Frontal cortex (tissue), 4 donors: ENCODE measurements around the gene RYR2. TPM values are rescaled to one million over a fixed set of nuclear protein-coding genes. Genes with fewer than 3 reads are reported as not detected.

Experiments used
- DNase-seq, 2 donors: peaks; one replicate each; pipeline ENCODE4 v3.0.0; 2012; ENCODE audit warnings: low spot score in 2 of 2
- FAIRE-seq: peaks from 2 replicates; lab custom pipeline; 2012; peaks lifted over from hg19 to GRCh38; lab: Jason Lieb, UNC
- total RNA-seq: library from RNA; depleted of rRNA; stranded (reverse); fragments of >200 nt; gene quantifications from one replicate; pipeline ENCODE4 v1.2.3, GENCODE V29; 2014
- donor health status: control.
- donor health status: control.
- donor health status: control.

RYR2 gene
- total RNA-seq, 1 donor from 2014 or later = 29.8 TPM

- no peak for FAIRE-seq
- DNase-seq = no peak
Measured at GRCh38 chr1:237065903-237066302, 23.9 kb downstream of the RYR2 start.

- DNase-seq (no peak), FAIRE-seq (no peak)
Measured at GRCh38 chr1:237070519-237070918, 28.5 kb downstream of the RYR2 start.

GRCh38 chr1:237071641-237072420 lies 29.8 kb downstream of the RYR2 start:
- FAIRE-seq = no peak
- DNase-seq = no peak

GRCh38 chr1:237074371-237075117 lies 32.6 kb downstream of the RYR2 start:
- FAIRE-seq (no peak), DNase-seq (no peak)

- DNase-seq (no peak), FAIRE-seq (no peak)
Measured at GRCh38 chr1:237084341-237085077, 42.5 kb downstream of the RYR2 start.

- FAIRE-seq (no peak), DNase-seq (no peak)
Measured at GRCh38 chr1:237091691-237092090, 49.7 kb downstream of the RYR2 start.

- FAIRE-seq (no peak), DNase-seq (no peak)
Measured at GRCh38 chr1:237093691-237094090, 51.7 kb downstream of the RYR2 start.

GRCh38 chr1:237098541-237098940 lies 56.6 kb downstream of the RYR2 start:
- FAIRE-seq (no peak), DNase-seq (peak in 1 of 2 donors; percentile 11)

- FAIRE-seq = no peak
- no peak for DNase-seq
Measured at GRCh38 chr1:237103021-237103420, 61.0 kb downstream of the RYR2 start.

- no peak for DNase-seq
- FAIRE-seq = no peak
Measured at GRCh38 chr1:237104096-237104495, 62.1 kb downstream of the RYR2 start.

- DNase-seq (no peak), FAIRE-seq (no peak)
Measured at GRCh38 chr1:237105826-237106225, 63.8 kb downstream of the RYR2 start.

GRCh38 chr1:237108297-237109040 lies 66.5 kb downstream of the RYR2 start:
- DNase-seq = no peak

GRCh38 chr1:237111807-237112206 lies 69.8 kb downstream of the RYR2 start:
- DNase-seq = no peak
- FAIRE-seq = no peak

More at GRCh38 chr1:237108297-237109040, 66.5 kb downstream of the RYR2 start:
- FAIRE-seq = no peak

- FAIRE-seq (no peak), DNase-seq (no peak)
Measured at GRCh38 chr1:237112663-237113062, 70.7 kb downstream of the RYR2 start.

- FAIRE-seq (no peak), DNase-seq (no peak)
Measured at GRCh38 chr1:237115035-237115434, 73.1 kb downstream of the RYR2 start.

GRCh38 chr1:237119091-237119490 lies 77.1 kb downstream of the RYR2 start:
- FAIRE-seq (no peak), DNase-seq (no peak)

GRCh38 chr1:237120683-237121082 lies 78.7 kb downstream of the RYR2 start:
- no peak for FAIRE-seq

GRCh38 chr1:237124856-237125462 lies 83.0 kb downstream of the RYR2 start:
- FAIRE-seq (no peak), DNase-seq (no peak)

More at GRCh38 chr1:237120683-237121082, 78.7 kb downstream of the RYR2 start:
- DNase-seq = no peak

GRCh38 chr1:237126180-237126579 lies 84.2 kb downstream of the RYR2 start:
- DNase-seq (no peak), FAIRE-seq (no peak)
